NCI-H2029 (cell line): Measurements from ENCODE around the gene GBX1.

Source experiments
- DNase-seq: peaks from one replicate; lab custom pipeline; 2025; lab: John Stamatoyannopoulos, UW

The GBX1 gene

GRCh38 chr7:151167197-151167961 is at the start of gene GBX1:
GBX1 (minus strand) TSS chr7:151167694; CDS start chr7:151167548, 146 bp downstream.
- DNase-seq = no peak

- DNase-seq = no peak
These were observed 47.9 kb upstream of the GBX1 start for GRCh38 chr7:151215396-151215795.

- no peak for DNase-seq
These were observed 46.3 kb upstream of the GBX1 start for GRCh38 chr7:151213826-151214225.

- DNase-seq = no peak
These were observed 45.1 kb upstream of the GBX1 start for GRCh38 chr7:151212626-151213025.

GRCh38 chr7:151211155-151211772 is 43.8 kb upstream of the GBX1 start:
- no peak for DNase-seq

- DNase-seq = no peak
These were observed 42.8 kb upstream of the GBX1 start, which contains the start of gene H2BK1 for GRCh38 chr7:151210087-151210854. H2BK1 (minus strand) TSS chr7:151210488; CDS start chr7:151210318, 170 bp downstream.

- no peak for DNase-seq
These were observed 42.1 kb upstream of the GBX1 start for GRCh38 chr7:151209588-151209987.

GRCh38 chr7:151208253-151208862 is 40.9 kb upstream of the GBX1 start:
- DNase-seq = no peak

- no peak for DNase-seq
These were observed 40.3 kb upstream of the GBX1 start for GRCh38 chr7:151207804-151208203.

GRCh38 chr7:151207315-151207714 is 39.8 kb upstream of the GBX1 start:
- no peak for DNase-seq

- no peak for DNase-seq
These were observed 39.4 kb upstream of the GBX1 start for GRCh38 chr7:151206914-151207313.

- DNase-seq = no peak
These were observed 38.2 kb upstream of the GBX1 start for GRCh38 chr7:151205730-151206129.

GRCh38 chr7:151204383-151205032 is 37.0 kb upstream of the GBX1 start:
- no peak for DNase-seq

- no peak for DNase-seq
These were observed 35.3 kb upstream of the GBX1 start for GRCh38 chr7:151202836-151203235.

GRCh38 chr7:151201751-151202150 is 34.3 kb upstream of the GBX1 start:
- DNase-seq = no peak

GRCh38 chr7:151201344-151201743 is 33.9 kb upstream of the GBX1 start:
- no peak for DNase-seq

- no peak for DNase-seq
These were observed 31.7 kb upstream of the GBX1 start for GRCh38 chr7:151198945-151199848.

GRCh38 chr7:151197932-151198331 is 30.4 kb upstream of the GBX1 start:
- DNase-seq = no peak

- DNase-seq = no peak
These were observed 28.3 kb upstream of the GBX1 start for GRCh38 chr7:151195616-151196450.

GRCh38 chr7:151194188-151194587 is 26.7 kb upstream of the GBX1 start:
- DNase-seq = no peak
